GM04504 (cell line): Measurements from ENCODE around the gene TLN1.

Experiments
- DNase-seq: peaks from one replicate; pipeline ENCODE4 v3.0.0-alpha.2; 2012; ENCODE audit warnings: low read depth

Gene TLN1

GRCh38 chr9:35732185-35732799 lies at the start of gene TLN1, which contains the start of gene CREB3:
Gene TLN1 (minus strand): TSS chr9:35732195. CDS start chr9:35725694, 6,501 bp downstream.
Gene CREB3 (plus strand): TSS chr9:35732666. CDS start chr9:35732773, 107 bp downstream.
- peak; percentile 99 for DNase-seq

GRCh38 chr9:35781066-35781465 lies 49.1 kb upstream of the TLN1 start:
- DNase-seq, result no peak

GRCh38 chr9:35778496-35778895 lies 46.5 kb upstream of the TLN1 start:
- no peak for DNase-seq

- DNase-seq, result no peak
These were observed 44.0 kb upstream of the TLN1 start for GRCh38 chr9:35776018-35776417.

GRCh38 chr9:35774907-35775635 lies 43.1 kb upstream of the TLN1 start:
- no peak for DNase-seq

- DNase-seq, result no peak
These were observed 39.9 kb upstream of the TLN1 start for GRCh38 chr9:35771943-35772342.

GRCh38 chr9:35771534-35771933 lies 39.5 kb upstream of the TLN1 start:
- no peak for DNase-seq

GRCh38 chr9:35771075-35771433 lies 39.1 kb upstream of the TLN1 start:
- no peak for DNase-seq

GRCh38 chr9:35769763-35770162 lies 37.8 kb upstream of the TLN1 start:
- no peak for DNase-seq

GRCh38 chr9:35767458-35767857 lies 35.5 kb upstream of the TLN1 start:
- no peak for DNase-seq

- no peak for DNase-seq
These were observed 35.0 kb upstream of the TLN1 start for GRCh38 chr9:35766997-35767396.

GRCh38 chr9:35763803-35764202 lies 31.8 kb upstream of the TLN1 start:
- DNase-seq, result no peak

GRCh38 chr9:35763181-35763580 lies 31.2 kb upstream of the TLN1 start:
- no peak for DNase-seq

- DNase-seq, result no peak
These were observed 28.7 kb upstream of the TLN1 start for GRCh38 chr9:35760651-35761050.

- DNase-seq, result no peak
These were observed 27.8 kb upstream of the TLN1 start for GRCh38 chr9:35759795-35760194.

GRCh38 chr9:35758475-35759050 lies 26.6 kb upstream of the TLN1 start:
- no peak for DNase-seq

GRCh38 chr9:35757892-35758275 lies 25.9 kb upstream of the TLN1 start:
- DNase-seq, result no peak

- no peak for DNase-seq
These were observed 25.4 kb upstream of the TLN1 start for GRCh38 chr9:35757226-35757891.

GRCh38 chr9:35756275-35757225 lies 24.6 kb upstream of the TLN1 start:
- DNase-seq, result no peak

GRCh38 chr9:35755071-35755470 lies 23.1 kb upstream of the TLN1 start:
- no peak for DNase-seq

GRCh38 chr9:35754264-35754663 lies 22.3 kb upstream of the TLN1 start, which contains the start of gene MSMP:
Gene MSMP (minus strand): TSS chr9:35754276. CDS start chr9:35754129, 147 bp downstream.
- DNase-seq, result no peak

- DNase-seq, result no peak
These were observed 21.5 kb upstream of the TLN1 start for GRCh38 chr9:35753466-35753865.
